ENCODE measurements around the gene TMEM209. TPM values are rescaled to one million over a fixed set of nuclear protein-coding genes. Genes with fewer than 3 reads are reported as not detected.

Gene TMEM209
- polyA plus RNA-seq, 1 donor from 2014 or later = 14.6 TPM

DNA sequence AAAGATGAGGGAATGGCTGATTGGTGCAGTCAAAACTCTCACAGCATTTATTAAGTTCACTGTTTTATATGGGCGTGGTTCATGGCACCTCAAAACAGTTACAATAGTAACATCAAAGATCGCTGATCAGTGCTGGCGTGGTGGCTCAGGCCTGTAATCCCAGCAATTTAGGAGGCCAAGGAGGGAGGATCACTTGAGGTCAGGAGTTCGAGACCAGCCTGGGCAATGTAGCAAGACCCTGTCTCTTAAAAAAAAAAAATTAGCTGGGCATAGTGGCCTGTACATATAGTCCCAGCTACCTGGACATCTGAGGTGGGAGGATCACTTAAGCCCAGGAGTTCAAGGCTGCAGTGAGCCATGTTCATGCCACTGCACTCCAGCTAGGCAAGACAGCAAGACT, 86.4 kb downstream of the TMEM209 start:
- Histone ChIP-seq H3K4me3 (ENCODE audit: low read length) (no peak overlapping the region), H2AFZ (ENCODE audit: low read depth, low read length) (no peak overlapping the region), H3K4me2 (ENCODE audit: low read length) (no peak overlapping the region), H3K27me3 (ENCODE audit: insufficient read depth, low read depth, low read length) (no peaks in the 10 kb centered on the region), H3K27ac (ENCODE audit: low read length) (no peak overlapping the region), H3K9me3 (ENCODE audit: low read length) (no peaks in the 10 kb centered on the region), H3K79me2 (replicated peaks; ENCODE audit: insufficient read depth, low read length) (no peaks in the 10 kb centered on the region), H4K20me1 (ENCODE audit: insufficient read depth) (no peaks in the 10 kb centered on the region), H3K36me3 (ENCODE audit: insufficient read depth, low read length) (peaks cover 11% of the 10 kb centered on the region), H3K9me2 (ENCODE audit: insufficient read depth, low read length) (no peaks in the 10 kb centered on the region), H3K9ac (ENCODE audit: low read length) (no peak overlapping the region), H3F3A (ENCODE audit: insufficient read depth, low read length, poor library complexity, severe bottlenecking) (no peaks in the 10 kb centered on the region)
- no peak for TF ChIP-seq MXI1 (conservative IDR thresholded peaks at IDR 0.05; ENCODE audit: poor library complexity, severe bottlenecking)
- no peak for TF ChIP-seq EZH2 (IDR thresholded peaks at IDR 0.05; ENCODE audit: borderline replicate concordance, insufficient read depth, low read length, poor library complexity, severe bottlenecking)
- TF ChIP-seq, protein P1, sequence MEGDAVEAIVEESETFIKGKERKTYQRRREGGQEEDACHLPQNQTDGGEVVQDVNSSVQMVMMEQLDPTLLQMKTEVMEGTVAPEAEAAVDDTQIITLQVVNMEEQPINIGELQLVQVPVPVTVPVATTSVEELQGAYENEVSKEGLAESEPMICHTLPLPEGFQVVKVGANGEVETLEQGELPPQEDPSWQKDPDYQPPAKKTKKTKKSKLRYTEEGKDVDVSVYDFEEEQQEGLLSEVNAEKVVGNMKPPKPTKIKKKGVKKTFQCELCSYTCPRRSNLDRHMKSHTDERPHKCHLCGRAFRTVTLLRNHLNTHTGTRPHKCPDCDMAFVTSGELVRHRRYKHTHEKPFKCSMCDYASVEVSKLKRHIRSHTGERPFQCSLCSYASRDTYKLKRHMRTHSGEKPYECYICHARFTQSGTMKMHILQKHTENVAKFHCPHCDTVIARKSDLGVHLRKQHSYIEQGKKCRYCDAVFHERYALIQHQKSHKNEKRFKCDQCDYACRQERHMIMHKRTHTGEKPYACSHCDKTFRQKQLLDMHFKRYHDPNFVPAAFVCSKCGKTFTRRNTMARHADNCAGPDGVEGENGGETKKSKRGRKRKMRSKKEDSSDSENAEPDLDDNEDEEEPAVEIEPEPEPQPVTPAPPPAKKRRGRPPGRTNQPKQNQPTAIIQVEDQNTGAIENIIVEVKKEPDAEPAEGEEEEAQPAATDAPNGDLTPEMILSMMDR (IDR thresholded peaks at IDR 0.05; ENCODE audit: poor library complexity, severe bottlenecking) = no peak
- TF ChIP-seq REST (IDR thresholded peaks at IDR 0.05; ENCODE audit: borderline replicate concordance) = no peak
- no peak for TF ChIP-seq EP300 (conservative IDR thresholded peaks at IDR 0.05; ENCODE audit: poor library complexity, severe bottlenecking)
- no peak for TF ChIP-seq TAF1 (IDR thresholded peaks at IDR 0.05; ENCODE audit: low read depth)
- no peak for TF ChIP-seq POLR2AphosphoS5 (IDR thresholded peaks at IDR 0.05)
- TF ChIP-seq SMC3 (conservative IDR thresholded peaks at IDR 0.05; ENCODE audit: poor library complexity) = no peak

DNA sequence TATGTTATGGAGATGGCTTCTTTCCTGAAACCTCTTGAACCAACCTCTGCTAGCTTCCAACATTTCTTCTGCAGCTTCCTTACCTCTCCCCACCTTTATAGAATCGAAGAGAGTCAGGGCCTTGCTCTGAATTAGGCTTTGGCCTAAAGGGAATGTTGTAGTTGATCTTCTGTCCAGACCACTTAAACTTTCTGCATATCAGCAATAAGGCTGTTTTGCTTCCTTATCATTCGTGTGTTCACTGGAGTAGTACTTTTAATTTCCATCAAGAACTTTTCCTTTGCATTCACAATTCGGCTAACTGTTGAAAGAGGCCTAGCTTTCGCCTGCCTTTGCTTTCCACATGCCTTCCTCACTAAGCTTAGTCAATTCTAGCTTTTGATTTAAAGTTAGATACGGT, 86.9 kb downstream of the TMEM209 start:
- Histone ChIP-seq H2AFZ (ENCODE audit: low read depth, low read length) (no peak overlapping the region), H3K27me3 (ENCODE audit: insufficient read depth, low read depth, low read length) (no peaks in the 10 kb centered on the region), H3K9me2 (ENCODE audit: insufficient read depth, low read length) (no peaks in the 10 kb centered on the region), H3K36me3 (ENCODE audit: insufficient read depth, low read length) (peaks cover 11% of the 10 kb centered on the region), H3K9me3 (ENCODE audit: low read length) (no peaks in the 10 kb centered on the region), H4K20me1 (ENCODE audit: insufficient read depth) (no peaks in the 10 kb centered on the region), H3K4me3 (ENCODE audit: low read length) (no peak overlapping the region), H3K79me2 (replicated peaks; ENCODE audit: insufficient read depth, low read length) (no peaks in the 10 kb centered on the region), H3K4me2 (ENCODE audit: low read length) (no peak overlapping the region), H3F3A (ENCODE audit: insufficient read depth, low read length, poor library complexity, severe bottlenecking) (no peaks in the 10 kb centered on the region), H3K27ac (ENCODE audit: low read length) (no peak overlapping the region), H3K9ac (ENCODE audit: low read length) (no peak overlapping the region)
- TF ChIP-seq EZH2 (IDR thresholded peaks at IDR 0.05; ENCODE audit: borderline replicate concordance, insufficient read depth, low read length, poor library complexity, severe bottlenecking) (no peak), POLR2AphosphoS5 (IDR thresholded peaks at IDR 0.05) (no peak), RAD21 (conservative IDR thresholded peaks at IDR 0.05) (no peak), TAF1 (IDR thresholded peaks at IDR 0.05; ENCODE audit: low read depth) (no peak), MXI1 (conservative IDR thresholded peaks at IDR 0.05; ENCODE audit: poor library complexity, severe bottlenecking) (no peak), REST (IDR thresholded peaks at IDR 0.05; ENCODE audit: borderline replicate concordance) (no peak), SMC3 (conservative IDR thresholded peaks at IDR 0.05; ENCODE audit: poor library complexity) (no peak), EP300 (conservative IDR thresholded peaks at IDR 0.05; ENCODE audit: poor library complexity, severe bottlenecking) (no peak)
- TF ChIP-seq, protein P1 (IDR thresholded peaks at IDR 0.05; ENCODE audit: poor library complexity, severe bottlenecking) = no peak
